Smooth muscle cell of the pulmonary artery (primary cell): ENCODE data around the gene ZFYVE21. TPM values are rescaled to one million over a fixed set of nuclear protein-coding genes. Genes with fewer than 3 reads are reported as not detected.

Experiments
- total RNA-seq: library from RNA; depleted of rRNA; stranded (reverse); fragments of >200 nt; gene quantifications from 2 replicates; pipeline ENCODE4 v1.2.3, GENCODE V29; 2014

The ZFYVE21 gene
- total RNA-seq: 55.0 and 72.9 TPM in 2 replicates

GRCh38 chr14:103715052-103716000 lies at the start of gene ZFYVE21, which contains the start of gene XRCC3:
Gene ZFYVE21 (plus strand): TSS chr14:103715810. CDS start chr14:103715842, 32 bp downstream.
Gene XRCC3 (minus strand): TSS chr14:103715451. CDS start chr14:103711087, 4,364 bp downstream.

Other genes starting within 250 kb of the ZFYVE21 start
- 16.1 and 27.5 TPM in 2 replicates for gene CKB, start 193.0 kb upstream of the ZFYVE21 start, total RNA-seq
- 10.6 and 16.8 TPM in 2 replicates for gene TRMT61A, start 186.6 kb upstream of the ZFYVE21 start, total RNA-seq
- 24.1 and 25.2 TPM in 2 replicates for gene BAG5, start 153.2 kb upstream of the ZFYVE21 start, total RNA-seq
- 17.7 and 22.5 TPM in 2 replicates for gene COA8, start 152.8 kb upstream of the ZFYVE21 start, total RNA-seq
- gene KLC1, start 86.6 kb upstream of the ZFYVE21 start, total RNA-seq: 184 and 219 TPM in 2 replicates
- 6.1 and 7.2 TPM in 2 replicates for gene XRCC3, start 359 bp upstream of the ZFYVE21 start, total RNA-seq
- gene PPP1R13B, start 131.8 kb downstream of the ZFYVE21 start, total RNA-seq: 2.3 and 3.6 TPM in 2 replicates
- 1.3 and 8.5 TPM in 2 replicates for gene TDRD9, start 212.6 kb downstream of the ZFYVE21 start, total RNA-seq
- not detected in 2 replicates for gene RD3L, start 226.7 kb downstream of the ZFYVE21 start, total RNA-seq